Karpas-422 (cell line): ENCODE measurements around the gene CCDC30. TPM values are rescaled to one million over a fixed set of nuclear protein-coding genes. Genes with fewer than 3 reads are reported as not detected.
"Not testable (repeated sequence)": the region's sequence is repeated elsewhere in the genome, so short reads cannot be mapped to it uniquely, and the experiment has no call there.

Experiments used
- DNase-seq: peaks from one replicate; pipeline ENCODE4 v3.0.0-alpha.2; 2015
- H2AFZ ChIP-seq: fragments of 200-600 bp; sonication (generic); 2 replicates; pipeline ENCODE4 v1.6.1; 2014; ENCODE audit warnings: antibody characterized with exemption, low read length, mixed read lengths
- H3K27ac ChIP-seq: fragments of 200-600 bp; sonication (generic); 2 replicates; pipeline ENCODE4 v1.5.1; 2014; ENCODE audit warnings: mild to moderate bottlenecking, low read length, moderate library complexity
- H3K27me3 ChIP-seq: fragments of 200-600 bp; sonication (generic); 2 replicates; pipeline ENCODE4 v1.6.1; 2014; ENCODE audit warnings: low read length, mixed read lengths
- H3K36me3 ChIP-seq: fragments of 200-600 bp; sonication (generic); 2 replicates; pipeline ENCODE4 v1.6.1; 2014; ENCODE audit warnings: low read length, mixed read lengths; ENCODE audit not compliant: insufficient read depth
- H3K4me1 ChIP-seq: fragments of 200-600 bp; sonication (generic); 2 replicates; pipeline ENCODE4 v1.6.1; 2014; ENCODE audit warnings: mild to moderate bottlenecking, low read length, mixed read lengths
- H3K4me2 ChIP-seq: fragments of 200-600 bp; sonication (generic); 2 replicates; pipeline ENCODE4 v1.6.1; 2014; ENCODE audit warnings: low read length, low read depth, mild to moderate bottlenecking; ENCODE audit not compliant: poor library complexity, severe bottlenecking
- H3K4me3 ChIP-seq: fragments of 200-600 bp; sonication (generic); 2 replicates; pipeline ENCODE4 v1.5.1; 2014; ENCODE audit warnings: mild to moderate bottlenecking, antibody characterized with exemption, low read length, mixed read lengths
- H3K79me2 ChIP-seq: fragments of 200-600 bp; sonication (generic); 2 replicates; pipeline ENCODE4 v1.6.1; 2014; ENCODE audit warnings: mild to moderate bottlenecking, low read length, mixed read lengths
- H3K9ac ChIP-seq: fragments of 200-600 bp; sonication (generic); 2 replicates; pipeline ENCODE4 v1.6.0; 2014; ENCODE audit warnings: low read length
- H3K9me2 ChIP-seq: fragments of 200-600 bp; sonication (generic), shearing (Covaris generic); replicated peaks from 2 replicates; pipeline ENCODE4 v1.6.0; 2014; ENCODE audit warnings: mild to moderate bottlenecking, low read length, moderate library complexity; ENCODE audit not compliant: insufficient read depth
- H3K9me3 ChIP-seq: fragments of 300-700, 200-600 bp; sonication (generic); 2 replicates; pipeline ENCODE4 v1.6.1; 2014; ENCODE audit warnings: low read length, mixed read lengths
- H4K20me1 ChIP-seq: fragments of 200-600 bp; sonication (generic); 2 replicates; pipeline ENCODE4 v1.6.1; 2014; ENCODE audit warnings: mild to moderate bottlenecking, antibody characterized with exemption, low read length, low read depth; ENCODE audit not compliant: insufficient read depth
- total RNA-seq: library from RNA; depleted of rRNA; stranded (reverse); fragments of >200 nt; shearing (Covaris generic); gene quantifications from 2 replicates; pipeline ENCODE4 v1.2.3, GENCODE V29; 2014; ENCODE audit warnings: low replicate concordance

CCDC30 gene
- total RNA-seq, 1 experiment from 2014 or later, result 2.9 TPM

DNA sequence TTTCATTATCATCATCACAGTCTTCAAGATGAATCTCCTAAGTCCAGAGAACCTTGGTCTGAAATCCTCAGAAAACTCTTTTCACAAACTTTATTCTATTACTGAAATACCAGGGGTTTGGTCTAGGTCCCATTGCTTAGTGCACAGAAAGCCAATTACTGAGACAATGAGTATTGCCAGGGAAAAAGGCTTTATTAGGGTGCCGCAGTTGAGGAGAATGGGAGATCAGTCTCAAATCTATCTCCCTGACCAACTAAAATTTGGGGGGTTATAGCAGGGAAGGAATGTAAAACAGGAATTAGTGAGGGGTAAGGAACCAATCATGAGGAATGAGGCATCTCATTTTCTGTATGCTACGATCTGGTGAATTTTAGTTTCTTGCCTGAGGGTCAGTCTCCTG, 124.7 kb downstream of the CCDC30 start:
- H3K4me2 ChIP-seq, result no peak overlapping the region
- H3K9me2 ChIP-seq, result no peaks in the 10 kb centered on the region
- no peaks in the 10 kb centered on the region for H4K20me1 ChIP-seq
- H3K79me2 ChIP-seq, result no peaks in the 10 kb centered on the region
- DNase-seq, result no peak
- no peak overlapping the region for H3K27ac ChIP-seq
- no peak overlapping the region for H3K9ac ChIP-seq
- no peak overlapping the region for H2AFZ ChIP-seq
- H3K9me3 ChIP-seq, result peaks cover 15% of the 10 kb centered on the region
- no peaks in the 10 kb centered on the region for H3K27me3 ChIP-seq
- no peaks in the 10 kb centered on the region for H3K36me3 ChIP-seq
- no peak overlapping the region for H3K4me3 ChIP-seq
- no peaks in the 10 kb centered on the region for H3K4me1 ChIP-seq

DNA sequence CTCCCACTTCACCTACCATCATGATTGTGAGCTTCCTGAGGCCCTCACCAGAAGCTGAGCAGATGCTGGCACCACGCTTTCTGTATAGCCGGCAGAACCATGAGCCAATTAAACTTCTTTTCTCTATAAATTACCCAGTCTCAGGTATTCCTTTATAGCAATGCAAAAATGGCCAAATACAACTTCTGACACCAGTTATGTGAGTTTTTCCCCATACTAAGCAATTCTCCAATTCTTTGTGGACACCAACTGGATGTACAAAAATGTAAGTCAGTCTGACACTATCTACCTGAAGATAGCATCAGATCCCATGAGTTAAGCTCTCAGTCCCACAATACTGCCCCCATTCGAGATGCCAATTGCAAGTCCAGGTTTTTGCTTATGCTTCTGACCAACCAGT, 129.7 kb downstream of the CCDC30 start:
- H3K36me3 ChIP-seq, result no peaks in the 10 kb centered on the region
- DNase-seq, result no peak
- no peak overlapping the region for H3K9ac ChIP-seq
- no peaks in the 10 kb centered on the region for H3K27me3 ChIP-seq
- H4K20me1 ChIP-seq, result no peaks in the 10 kb centered on the region
- peaks cover 7% of the 10 kb centered on the region for H3K9me3 ChIP-seq
- H3K9me2 ChIP-seq, result no peaks in the 10 kb centered on the region
- H2AFZ ChIP-seq, result no peak overlapping the region
- H3K27ac ChIP-seq, result no peak overlapping the region
- no peaks in the 10 kb centered on the region for H3K79me2 ChIP-seq
- no peak overlapping the region for H3K4me3 ChIP-seq
- H3K4me2 ChIP-seq, result no peak overlapping the region
- H3K4me1 ChIP-seq, result no peaks in the 10 kb centered on the region

DNA sequence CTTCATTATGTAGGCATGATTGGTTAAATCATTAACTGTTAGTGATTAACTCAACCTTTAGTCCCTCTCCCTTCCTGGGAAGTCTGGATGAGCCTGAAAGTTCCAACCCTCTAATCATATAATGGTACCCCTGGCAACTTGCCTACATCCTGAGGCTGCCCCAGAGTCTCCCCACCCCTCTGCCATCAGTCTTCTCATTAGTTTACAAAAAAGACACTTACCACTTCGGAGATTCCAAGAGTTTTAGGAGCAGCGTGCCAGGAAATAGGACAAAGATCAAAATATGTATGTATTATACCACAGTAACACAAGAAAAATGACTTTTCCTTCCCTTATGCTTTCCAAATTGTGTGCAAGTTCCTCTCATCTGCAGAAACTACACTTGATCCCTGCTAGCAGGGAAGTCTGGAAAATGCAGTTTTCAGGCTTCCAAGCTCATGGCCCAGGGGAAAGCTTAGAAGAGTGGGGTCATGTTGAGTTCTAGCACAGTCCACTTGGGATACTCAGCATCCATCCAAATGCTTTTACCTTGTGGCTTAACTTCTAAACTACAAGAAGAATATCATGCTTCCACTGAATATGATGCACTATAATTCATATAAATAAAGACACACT, 130.5 kb downstream of the CCDC30 start:
- Histone ChIP-seq H3K27ac (no peak overlapping the region), H3K9me3 (no peaks in the 10 kb centered on the region), H3K4me1 (no peaks in the 10 kb centered on the region), H3K4me2 (no peak overlapping the region), H3K9ac (no peak overlapping the region), H3K36me3 (no peaks in the 10 kb centered on the region), H3K79me2 (no peaks in the 10 kb centered on the region), H4K20me1 (no peaks in the 10 kb centered on the region), H3K9me2 (no peaks in the 10 kb centered on the region), H2AFZ (no peak overlapping the region), H3K27me3 (no peaks in the 10 kb centered on the region), H3K4me3 (no peak overlapping the region)
- DNase-seq, result no peak

DNA sequence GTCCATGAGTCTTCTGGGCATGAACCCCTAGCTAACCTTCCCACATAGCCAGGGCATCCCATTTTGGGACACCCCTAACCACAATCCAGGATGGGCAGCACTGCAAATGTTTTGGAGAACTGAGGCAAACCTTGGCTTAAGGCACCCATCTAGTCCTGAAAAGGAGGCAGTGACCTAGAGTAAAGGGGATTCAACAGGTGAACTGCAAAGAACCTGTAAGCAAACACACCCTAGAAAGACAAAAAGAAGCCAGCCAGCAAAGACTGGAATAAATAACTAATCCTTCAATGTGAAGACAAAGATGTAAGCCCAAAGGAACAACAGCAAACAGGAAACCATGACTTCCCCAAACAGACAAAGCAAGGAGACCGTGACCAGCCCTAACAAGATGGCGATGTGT, 138.4 kb downstream of the CCDC30 start:
- H4K20me1 ChIP-seq, result no peaks in the 10 kb centered on the region
- no peak overlapping the region for H2AFZ ChIP-seq
- no peak overlapping the region for H3K4me2 ChIP-seq
- H3K79me2 ChIP-seq, result no peaks in the 10 kb centered on the region
- H3K4me3 ChIP-seq, result no peak overlapping the region
- no peak for DNase-seq
- H3K9me3 ChIP-seq, result no peaks in the 10 kb centered on the region
- H3K9me2 ChIP-seq, result no peaks in the 10 kb centered on the region
- H3K27me3 ChIP-seq, result no peaks in the 10 kb centered on the region
- no peaks in the 10 kb centered on the region for H3K4me1 ChIP-seq
- no peaks in the 10 kb centered on the region for H3K36me3 ChIP-seq
- no peak overlapping the region for H3K27ac ChIP-seq
- no peak overlapping the region for H3K9ac ChIP-seq

DNA sequence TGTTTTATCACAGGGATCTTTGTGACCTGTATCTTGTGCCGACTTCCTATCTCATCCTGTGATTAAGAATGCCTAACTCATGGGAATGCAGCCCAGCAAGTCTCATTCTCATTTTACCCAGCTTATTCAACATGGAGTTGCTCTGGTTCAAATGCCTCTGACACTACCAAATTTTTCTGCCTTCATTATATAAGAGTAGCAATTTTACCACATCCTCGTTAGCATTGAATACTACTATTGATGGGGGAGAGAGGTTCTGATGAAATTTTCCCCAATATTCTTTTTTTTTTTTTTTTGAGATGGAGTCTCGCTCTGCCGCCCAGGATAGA, 150.7 kb downstream of the CCDC30 start:
- H2AFZ ChIP-seq, result no peak overlapping the region
- no peaks in the 10 kb centered on the region for H3K79me2 ChIP-seq

DNA sequence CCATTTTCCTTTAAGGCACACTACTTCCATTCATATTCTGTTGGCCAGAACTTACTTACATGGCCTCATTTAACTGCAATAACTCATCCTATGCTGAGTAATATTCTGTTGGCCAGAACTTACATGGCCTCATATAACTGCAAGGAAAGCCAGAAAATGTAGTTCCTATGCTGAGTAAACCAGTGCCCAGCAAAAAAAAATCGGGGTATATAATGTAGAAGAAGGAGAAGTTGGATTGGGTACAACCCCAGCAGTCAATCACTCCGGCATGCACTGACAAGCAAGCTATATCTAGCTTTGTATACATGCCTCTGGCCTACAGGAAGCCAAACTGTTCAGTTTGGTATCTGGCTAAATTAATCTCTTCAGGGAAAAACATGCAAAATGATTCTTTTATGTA, 155.8 kb downstream of the CCDC30 start:
- Histone ChIP-seq H2AFZ (no peak overlapping the region), H3K4me1 (no peaks in the 10 kb centered on the region; the same call in 1 of the 2 replicates), H3K36me3 (no peaks in the 10 kb centered on the region), H4K20me1 (no peaks in the 10 kb centered on the region), H3K27ac (no peak overlapping the region), H3K4me2 (no peak overlapping the region), H3K27me3 (no peaks in the 10 kb centered on the region), H3K9ac (no peak overlapping the region), H3K4me3 (no peak overlapping the region), H3K9me2 (no peaks in the 10 kb centered on the region), H3K79me2 (no peaks in the 10 kb centered on the region), H3K9me3 (no peaks in the 10 kb centered on the region)
- no peak for DNase-seq

More for the DNA sequence above, 150.7 kb downstream of the CCDC30 start:
- H3K36me3 ChIP-seq, result no peaks in the 10 kb centered on the region
- H3K27me3 ChIP-seq, result no peaks in the 10 kb centered on the region
- H3K9me3 ChIP-seq, result no peaks in the 10 kb centered on the region
- no peaks in the 10 kb centered on the region for H3K9me2 ChIP-seq
- H3K4me3 ChIP-seq, result no peak overlapping the region
- DNase-seq, result no peak
- no peak overlapping the region for H3K4me2 ChIP-seq
- H3K27ac ChIP-seq, result no peak overlapping the region
- no peaks in the 10 kb centered on the region; the same call in 1 of the 2 replicates for H3K4me1 ChIP-seq
- no peak overlapping the region for H3K9ac ChIP-seq
- no peaks in the 10 kb centered on the region for H4K20me1 ChIP-seq

DNA sequence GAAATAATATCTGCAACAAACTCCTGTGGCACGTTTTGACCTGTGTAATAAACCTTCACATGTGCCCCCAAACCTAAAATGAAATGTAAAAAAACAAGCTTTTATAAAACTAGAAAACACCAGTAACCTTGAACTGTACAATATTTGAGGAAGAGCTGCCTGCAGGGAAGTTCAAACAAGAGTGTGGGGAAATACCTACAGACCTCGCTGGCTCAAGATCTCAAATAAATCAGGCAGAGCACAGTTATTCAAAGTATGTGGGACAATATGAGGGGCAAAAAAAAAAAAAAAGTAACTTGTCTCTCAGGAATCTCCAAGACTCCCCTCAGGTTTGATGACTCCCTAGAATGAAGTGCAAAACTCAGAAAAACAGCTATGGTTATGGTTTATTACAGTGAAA, 157.2 kb downstream of the CCDC30 start:
- Histone ChIP-seq H4K20me1 (no peaks in the 10 kb centered on the region), H3K36me3 (no peaks in the 10 kb centered on the region), H3K9me2 (no peaks in the 10 kb centered on the region), H3K27me3 (no peaks in the 10 kb centered on the region), H3K4me1 (no peaks in the 10 kb centered on the region; the same call in 1 of the 2 replicates), H3K4me2 (no peak overlapping the region), H2AFZ (no peak overlapping the region), H3K9me3 (no peaks in the 10 kb centered on the region), H3K79me2 (no peaks in the 10 kb centered on the region), H3K4me3 (no peak overlapping the region), H3K9ac (no peak overlapping the region), H3K27ac (no peak overlapping the region)
- DNase-seq, result no peak

DNA sequence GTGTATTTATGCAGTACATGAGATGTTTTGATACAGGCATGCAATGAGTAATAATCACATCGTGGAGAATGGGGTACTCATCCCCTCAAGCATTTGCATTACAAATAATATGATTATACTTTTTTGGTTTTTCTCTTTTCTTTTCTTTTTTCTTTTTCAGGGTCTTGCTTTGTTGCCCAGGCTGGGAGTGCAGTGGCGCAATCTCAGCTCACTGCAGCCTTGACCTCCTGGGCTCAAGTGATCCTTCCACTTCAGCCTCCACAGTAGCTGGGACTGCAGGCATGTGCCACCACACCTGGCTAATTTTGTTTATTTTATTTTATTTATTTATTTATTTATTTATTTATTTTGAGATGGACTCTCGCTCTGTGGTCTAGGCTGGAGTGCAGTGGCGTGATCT, 158.1 kb downstream of the CCDC30 start:
- not testable (repeated sequence) for H3K79me2 ChIP-seq, H3K36me3 ChIP-seq, H3K27me3 ChIP-seq, H3K4me2 ChIP-seq, H4K20me1 ChIP-seq, H3K9ac ChIP-seq, H3K4me3 ChIP-seq, H2AFZ ChIP-seq, DNase-seq, H3K9me2 ChIP-seq, H3K27ac ChIP-seq, H3K9me3 ChIP-seq, H3K4me1 ChIP-seq

DNA sequence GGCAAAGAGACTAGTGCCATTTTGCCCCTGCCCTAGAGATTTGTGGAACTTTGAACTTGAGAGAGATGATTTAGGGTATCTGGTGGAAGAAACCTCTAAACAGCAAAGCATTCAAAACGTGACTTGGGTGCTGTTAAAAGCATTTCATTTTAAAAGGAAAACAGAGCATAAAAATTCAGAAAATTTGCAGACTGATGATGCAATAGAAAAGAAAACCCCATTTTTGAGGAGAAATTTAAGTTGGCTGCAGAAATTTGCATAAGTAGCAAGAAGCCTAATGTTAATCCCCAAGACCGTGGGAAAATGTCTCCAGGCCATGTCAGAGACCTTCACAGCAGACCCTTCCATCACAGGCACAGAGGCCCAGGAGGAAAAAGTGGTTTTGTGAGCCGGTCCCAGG, 164.1 kb downstream of the CCDC30 start:
- not testable (repeated sequence) for H3K27ac ChIP-seq, H3K4me2 ChIP-seq

More for the DNA sequence above, 164.1 kb downstream of the CCDC30 start:
- not testable (repeated sequence) for H3K4me3 ChIP-seq, H3K36me3 ChIP-seq, H4K20me1 ChIP-seq, H3K27me3 ChIP-seq, H3K4me1 ChIP-seq, DNase-seq, H3K9me2 ChIP-seq, H2AFZ ChIP-seq, H3K9me3 ChIP-seq, H3K79me2 ChIP-seq, H3K9ac ChIP-seq
